H9 (cell line): ENCODE measurements around the gene SCGB1A1. TPM values are rescaled to one million over a fixed set of nuclear protein-coding genes. Genes with fewer than 3 reads are reported as not detected.

Experiments
- DNase-seq: peaks from one replicate; pipeline ENCODE4 v3.0.0-alpha.2; 2017
- H2AFZ ChIP-seq: one replicate; pipeline ENCODE4 v1.6.1; 2013; ENCODE audit warnings: mild to moderate bottlenecking, low read length, control low read depth, moderate library complexity
- H2AK5ac ChIP-seq: 2 replicates; pipeline ENCODE4 v1.6.1; 2013; ENCODE audit warnings: low read length, control low read depth, mixed read lengths; ENCODE audit not compliant: insufficient read length
- H2BK120ac ChIP-seq: one replicate; pipeline ENCODE4 v1.6.1; 2013; ENCODE audit warnings: low read depth, mild to moderate bottlenecking, low read length, control low read depth, inconsistent platforms; ENCODE audit not compliant: poor library complexity, severe bottlenecking
- H2BK12ac ChIP-seq: 2 replicates; pipeline ENCODE4 v1.6.1; 2013; ENCODE audit warnings: low read length, control low read depth, mixed read lengths, low read depth; ENCODE audit not compliant: insufficient read length
- H2BK15ac ChIP-seq: 2 replicates; pipeline ENCODE4 v1.6.1; 2013; ENCODE audit warnings: low read depth, low read length, control low read depth
- H2BK20ac ChIP-seq: one replicate; pipeline ENCODE4 v1.6.1; 2013; ENCODE audit warnings: low read depth, mild to moderate bottlenecking, low read length, control low read depth, inconsistent platforms; ENCODE audit not compliant: poor library complexity, severe bottlenecking
- H2BK5ac ChIP-seq: 2 replicates; pipeline ENCODE4 v1.6.1; 2013; ENCODE audit warnings: low read length, control low read depth, mixed read lengths; ENCODE audit not compliant: insufficient read length
- H3K14ac ChIP-seq: 2 replicates; pipeline ENCODE4 v1.6.1; 2013; ENCODE audit warnings: low read length, control low read depth; ENCODE audit not compliant: insufficient read depth
- H3K18ac ChIP-seq: 2 replicates; pipeline ENCODE4 v1.6.1; 2013; ENCODE audit warnings: low read depth, mild to moderate bottlenecking, mixed read lengths, low read length, control low read depth; ENCODE audit not compliant: insufficient read length
- H3K23ac ChIP-seq: 2 replicates; pipeline ENCODE4 v1.6.1; 2013; ENCODE audit warnings: low read length, control low read depth, mixed read lengths, low read depth; ENCODE audit not compliant: insufficient read length
- H3K23me2 ChIP-seq: 2 replicates; pipeline ENCODE4 v1.6.1; 2013; ENCODE audit warnings: low read depth, mild to moderate bottlenecking, mixed read lengths, low read length, control low read depth; ENCODE audit not compliant: insufficient read length, poor library complexity, severe bottlenecking
- H3K27ac ChIP-seq: 2 replicates; pipeline ENCODE4 v1.5.1; 2013; ENCODE audit warnings: low read length, control low read depth, mixed read lengths, low read depth; ENCODE audit not compliant: insufficient read length
- H3K27me3 ChIP-seq: 2 replicates; pipeline ENCODE4 v1.6.1; 2013; ENCODE audit warnings: low read length, control low read depth, inconsistent platforms; ENCODE audit not compliant: insufficient read depth
- H3K4ac ChIP-seq: 2 replicates; pipeline ENCODE4 v1.6.1; 2013; ENCODE audit warnings: low read depth, mild to moderate bottlenecking, control low read depth, inconsistent platforms, low read length, moderate library complexity
- H3K4me1 ChIP-seq: 2 replicates; pipeline ENCODE4 v1.6.1; 2013; ENCODE audit warnings: low read length, control low read depth, inconsistent platforms; ENCODE audit not compliant: insufficient read depth
- H3K4me2 ChIP-seq: 2 replicates; pipeline ENCODE4 v1.6.1; 2013; ENCODE audit warnings: low read length, control low read depth, mixed read lengths; ENCODE audit not compliant: insufficient read length, insufficient read depth
- H3K56ac ChIP-seq: 2 replicates; pipeline ENCODE4 v1.6.1; 2013; ENCODE audit warnings: low read depth, mild to moderate bottlenecking, mixed read lengths, low read length, control low read depth; ENCODE audit not compliant: insufficient read length
- H3K79me1 ChIP-seq: 2 replicates; pipeline ENCODE4 v1.6.1; 2013; ENCODE audit warnings: low read depth, mild to moderate bottlenecking, moderate library complexity, low read length, control low read depth, inconsistent platforms; ENCODE audit not compliant: insufficient read depth, poor library complexity, severe bottlenecking
- H3K79me2 ChIP-seq: 2 replicates; pipeline ENCODE4 v1.6.1; 2013; ENCODE audit warnings: low read length, control low read depth, inconsistent platforms; ENCODE audit not compliant: insufficient read depth
- H3K9ac ChIP-seq: 2 replicates; pipeline ENCODE4 v1.6.1; 2013; ENCODE audit warnings: low read length, control low read depth, mixed read lengths; ENCODE audit not compliant: insufficient read length; ENCODE audit errors: extremely low read depth
- H3K9me3 ChIP-seq: one replicate; pipeline ENCODE4 v1.6.1; 2013; ENCODE audit warnings: low read depth, low read length, inconsistent platforms; ENCODE audit not compliant: control insufficient read depth
- H3T11ph ChIP-seq: one replicate; pipeline ENCODE4 v1.6.1; 2013; ENCODE audit warnings: mild to moderate bottlenecking, low read length, control low read depth, inconsistent platforms
- H4K20me1 ChIP-seq: one replicate; pipeline ENCODE4 v1.6.1; 2013; ENCODE audit not compliant: control insufficient read depth, insufficient read length, insufficient read depth
- H4K5ac ChIP-seq: 2 replicates; pipeline ENCODE4 v1.6.1; 2013; ENCODE audit warnings: low read depth, mild to moderate bottlenecking, mixed read lengths, low read length, control low read depth; ENCODE audit not compliant: insufficient read length
- H4K8ac ChIP-seq: replicated peaks from 2 replicates; pipeline ENCODE4 v1.6.1; 2013; ENCODE audit warnings: low read length, control low read depth, mixed read lengths, low read depth; ENCODE audit not compliant: insufficient read length
- H4K91ac ChIP-seq: 2 replicates; pipeline ENCODE4 v1.6.1; 2013; ENCODE audit warnings: low read depth, mild to moderate bottlenecking, moderate library complexity, mixed read lengths, low read length, control low read depth; ENCODE audit not compliant: insufficient read length
- H3K27ac Mint-ChIP-seq, 3 experiments: 2 replicates in 2 of 3; 3 replicates in 1 of 3; pipeline ENCODE4 v1.8.0; 2020 to 2021; ENCODE audit warnings: mixed read lengths in 3 of 3, mild to moderate bottlenecking in 1 of 3, moderate library complexity in 1 of 3
- H3K27me3 Mint-ChIP-seq: 2 replicates; pipeline ENCODE4 v1.8.0; 2021; ENCODE audit warnings: low read depth, mild to moderate bottlenecking, moderate library complexity, mixed read lengths
- H3K36me3 Mint-ChIP-seq, 3 experiments: 2 replicates in 2 of 3; 3 replicates in 1 of 3; pipeline ENCODE4 v1.8.0; 2020 to 2021; ENCODE audit warnings: low read depth in 3 of 3, mixed read lengths in 3 of 3; ENCODE audit not compliant: insufficient read depth in 1 of 3
- H3K4me1 Mint-ChIP-seq, 2 experiments: 2 replicates each; pipeline ENCODE4 v1.8.0; 2020; ENCODE audit warnings: mixed read lengths in 2 of 2
- H3K4me3 Mint-ChIP-seq, 2 experiments: 2 replicates in 1 of 2; 3 replicates in 1 of 2; pipeline ENCODE4 v1.8.0; 2020 to 2021; ENCODE audit warnings: mild to moderate bottlenecking in 2 of 2, mixed read lengths in 2 of 2, moderate library complexity in 1 of 2
- H3K9me3 Mint-ChIP-seq, 2 experiments: 2 replicates in 1 of 2; 3 replicates in 1 of 2; pipeline ENCODE4 v1.8.0; 2020; ENCODE audit warnings: mild to moderate bottlenecking in 2 of 2, mixed read lengths in 2 of 2, moderate library complexity in 1 of 2
- WGBS: extraction: QIAGEN DNeasy Blood & Tissue Kit; methylation state at CpG from one replicate; pipeline ENCODE4 v1.1.7; 2013; ENCODE audit warnings: missing lambda C conversion rate, low lambda C conversion rate, mixed read lengths; ENCODE audit not compliant: insufficient read length; ENCODE audit errors: extremely low coverage; 5-methylcytosine and 5-hydroxymethylcytosine counted together
- total RNA-seq: library from RNA; stranded (reverse); gene quantifications from 2 replicates; pipeline ENCODE4 v1.2.1, GENCODE V29; 2021
- TF ChIP-seq, protein P1 (sequence below): fragments of 200-600 bp; sonication (generic); conservative IDR thresholded peaks from 3 replicates; pipeline ENCODE4 v1.8.0; 2021; ENCODE audit warnings: antibody characterized with exemption, mild to moderate bottlenecking

SCGB1A1 gene
- total RNA-seq, 1 experiment from 2014 or later = not detected

- Histone ChIP-seq H2BK5ac (no peak overlapping the region), H2AK5ac (no peak overlapping the region), H4K20me1 (no peaks in the 10 kb centered on the region), H3K4me2 (no peak overlapping the region), H3K4ac (no peak overlapping the region), H3K23ac (no peak overlapping the region), H2BK15ac (no peak overlapping the region), H2AFZ (no peak overlapping the region), H3K56ac (no peak overlapping the region), H3K79me1 (no peaks in the 10 kb centered on the region), H3T11ph (no peak overlapping the region), H3K27ac (no peak overlapping the region), H4K5ac (no peak overlapping the region), H3K9ac (no peak overlapping the region), H3K79me2 (no peaks in the 10 kb centered on the region), H2BK12ac (no peak overlapping the region), H2BK20ac (no peak overlapping the region), H2BK120ac (no peak overlapping the region), H3K14ac (no peak overlapping the region), H3K18ac (no peak overlapping the region), H3K23me2 (no peaks in the 10 kb centered on the region), H3K9me3 (no peaks in the 10 kb centered on the region), H4K8ac (no peak overlapping the region), H3K27me3 (no peaks in the 10 kb centered on the region), H3K4me1 (no peaks in the 10 kb centered on the region), H4K91ac (no peak overlapping the region)
- Mint-ChIP-seq H3K4me3 (no peak overlapping the region), H3K4me1 (peaks cover 0 to 8% of the 10 kb centered on the region in 2 experiments; a peak in 1 of 4 replicates), H3K27me3 (peaks cover 4% of the 10 kb centered on the region; the same call in 1 of the 2 replicates), H3K27ac (no peak overlapping the region), H3K36me3 (no peaks in the 10 kb centered on the region), H3K9me3 (no peaks in the 10 kb centered on the region)
- DNase-seq = no peak
- TF ChIP-seq, protein P1, sequence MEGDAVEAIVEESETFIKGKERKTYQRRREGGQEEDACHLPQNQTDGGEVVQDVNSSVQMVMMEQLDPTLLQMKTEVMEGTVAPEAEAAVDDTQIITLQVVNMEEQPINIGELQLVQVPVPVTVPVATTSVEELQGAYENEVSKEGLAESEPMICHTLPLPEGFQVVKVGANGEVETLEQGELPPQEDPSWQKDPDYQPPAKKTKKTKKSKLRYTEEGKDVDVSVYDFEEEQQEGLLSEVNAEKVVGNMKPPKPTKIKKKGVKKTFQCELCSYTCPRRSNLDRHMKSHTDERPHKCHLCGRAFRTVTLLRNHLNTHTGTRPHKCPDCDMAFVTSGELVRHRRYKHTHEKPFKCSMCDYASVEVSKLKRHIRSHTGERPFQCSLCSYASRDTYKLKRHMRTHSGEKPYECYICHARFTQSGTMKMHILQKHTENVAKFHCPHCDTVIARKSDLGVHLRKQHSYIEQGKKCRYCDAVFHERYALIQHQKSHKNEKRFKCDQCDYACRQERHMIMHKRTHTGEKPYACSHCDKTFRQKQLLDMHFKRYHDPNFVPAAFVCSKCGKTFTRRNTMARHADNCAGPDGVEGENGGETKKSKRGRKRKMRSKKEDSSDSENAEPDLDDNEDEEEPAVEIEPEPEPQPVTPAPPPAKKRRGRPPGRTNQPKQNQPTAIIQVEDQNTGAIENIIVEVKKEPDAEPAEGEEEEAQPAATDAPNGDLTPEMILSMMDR = no peak
- no CpG with 5 or more reads among the region's 9 CpGs for WGBS
Observed at GRCh38 chr11:62462508-62462892, 43.7 kb downstream of the SCGB1A1 start.
